ENCODE measurements around the gene IL3.

DNA sequence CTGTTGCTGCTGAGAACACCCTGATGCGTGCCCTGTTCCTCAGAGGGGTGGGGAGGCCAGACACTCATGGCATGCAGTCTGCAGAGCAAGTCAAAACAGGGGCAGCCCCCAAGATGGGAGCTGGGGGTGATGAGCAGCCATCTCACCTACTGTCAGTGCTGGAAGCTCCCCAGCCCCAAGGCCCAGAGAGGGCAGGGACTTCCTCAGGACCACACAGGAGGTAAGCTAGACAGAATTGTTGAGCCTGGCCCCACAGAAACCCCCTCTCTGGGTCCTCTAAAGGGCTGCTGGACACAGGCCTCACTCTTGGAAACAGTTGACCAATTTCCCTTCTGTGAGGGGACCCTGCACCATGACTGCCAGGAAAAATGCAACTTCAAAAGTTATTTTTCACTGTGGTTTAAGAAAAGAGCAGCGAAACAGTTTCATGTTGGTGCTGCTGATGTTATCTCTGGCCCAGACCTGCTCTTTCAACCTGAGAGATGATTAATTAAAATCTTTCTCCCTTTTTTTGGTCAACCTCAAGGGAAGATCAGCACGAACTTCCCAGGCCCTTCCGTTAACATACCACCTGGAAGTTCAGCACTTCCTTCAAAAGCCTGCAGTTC is 22.7 kb downstream of the IL3 start:
- TF ChIP-seq, protein P1, sequence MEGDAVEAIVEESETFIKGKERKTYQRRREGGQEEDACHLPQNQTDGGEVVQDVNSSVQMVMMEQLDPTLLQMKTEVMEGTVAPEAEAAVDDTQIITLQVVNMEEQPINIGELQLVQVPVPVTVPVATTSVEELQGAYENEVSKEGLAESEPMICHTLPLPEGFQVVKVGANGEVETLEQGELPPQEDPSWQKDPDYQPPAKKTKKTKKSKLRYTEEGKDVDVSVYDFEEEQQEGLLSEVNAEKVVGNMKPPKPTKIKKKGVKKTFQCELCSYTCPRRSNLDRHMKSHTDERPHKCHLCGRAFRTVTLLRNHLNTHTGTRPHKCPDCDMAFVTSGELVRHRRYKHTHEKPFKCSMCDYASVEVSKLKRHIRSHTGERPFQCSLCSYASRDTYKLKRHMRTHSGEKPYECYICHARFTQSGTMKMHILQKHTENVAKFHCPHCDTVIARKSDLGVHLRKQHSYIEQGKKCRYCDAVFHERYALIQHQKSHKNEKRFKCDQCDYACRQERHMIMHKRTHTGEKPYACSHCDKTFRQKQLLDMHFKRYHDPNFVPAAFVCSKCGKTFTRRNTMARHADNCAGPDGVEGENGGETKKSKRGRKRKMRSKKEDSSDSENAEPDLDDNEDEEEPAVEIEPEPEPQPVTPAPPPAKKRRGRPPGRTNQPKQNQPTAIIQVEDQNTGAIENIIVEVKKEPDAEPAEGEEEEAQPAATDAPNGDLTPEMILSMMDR (IDR thresholded peaks at IDR 0.05; ENCODE audit: insufficient read depth, low read depth, low read length) = no peak
- no peak for TF ChIP-seq EZH2 (IDR thresholded peaks at IDR 0.05; ENCODE audit: insufficient read depth, low read length)
